H9 (cell line): ENCODE measurements around the gene SLC17A7. TPM values are rescaled to one million over a fixed set of nuclear protein-coding genes. Genes with fewer than 3 reads are reported as not detected.
A peak's percentile ranks its signal among the peaks of the same experiment; 100 is the strongest.

ENCODE experiments used
- DNase-seq: peaks from one replicate; pipeline ENCODE4 v3.0.0-alpha.2; 2017
- H2AFZ ChIP-seq: one replicate; pipeline ENCODE4 v1.6.1; 2013; ENCODE audit warnings: mild to moderate bottlenecking, low read length, control low read depth, moderate library complexity
- H2AK5ac ChIP-seq: 2 replicates; pipeline ENCODE4 v1.6.1; 2013; ENCODE audit warnings: low read length, control low read depth, mixed read lengths; ENCODE audit not compliant: insufficient read length
- H2BK120ac ChIP-seq: one replicate; pipeline ENCODE4 v1.6.1; 2013; ENCODE audit warnings: low read depth, mild to moderate bottlenecking, low read length, control low read depth, inconsistent platforms; ENCODE audit not compliant: poor library complexity, severe bottlenecking
- H2BK12ac ChIP-seq: 2 replicates; pipeline ENCODE4 v1.6.1; 2013; ENCODE audit warnings: low read length, control low read depth, mixed read lengths, low read depth; ENCODE audit not compliant: insufficient read length
- H2BK15ac ChIP-seq: 2 replicates; pipeline ENCODE4 v1.6.1; 2013; ENCODE audit warnings: low read depth, low read length, control low read depth
- H2BK20ac ChIP-seq: one replicate; pipeline ENCODE4 v1.6.1; 2013; ENCODE audit warnings: low read depth, mild to moderate bottlenecking, low read length, control low read depth, inconsistent platforms; ENCODE audit not compliant: poor library complexity, severe bottlenecking
- H2BK5ac ChIP-seq: 2 replicates; pipeline ENCODE4 v1.6.1; 2013; ENCODE audit warnings: low read length, control low read depth, mixed read lengths; ENCODE audit not compliant: insufficient read length
- H3K14ac ChIP-seq: 2 replicates; pipeline ENCODE4 v1.6.1; 2013; ENCODE audit warnings: low read length, control low read depth; ENCODE audit not compliant: insufficient read depth
- H3K18ac ChIP-seq: 2 replicates; pipeline ENCODE4 v1.6.1; 2013; ENCODE audit warnings: low read depth, mild to moderate bottlenecking, mixed read lengths, low read length, control low read depth; ENCODE audit not compliant: insufficient read length
- H3K23ac ChIP-seq: 2 replicates; pipeline ENCODE4 v1.6.1; 2013; ENCODE audit warnings: low read length, control low read depth, mixed read lengths, low read depth; ENCODE audit not compliant: insufficient read length
- H3K23me2 ChIP-seq: 2 replicates; pipeline ENCODE4 v1.6.1; 2013; ENCODE audit warnings: low read depth, mild to moderate bottlenecking, mixed read lengths, low read length, control low read depth; ENCODE audit not compliant: insufficient read length, poor library complexity, severe bottlenecking
- H3K27ac ChIP-seq: 2 replicates; pipeline ENCODE4 v1.5.1; 2013; ENCODE audit warnings: low read length, control low read depth, mixed read lengths, low read depth; ENCODE audit not compliant: insufficient read length
- H3K27me3 ChIP-seq: 2 replicates; pipeline ENCODE4 v1.6.1; 2013; ENCODE audit warnings: low read length, control low read depth, inconsistent platforms; ENCODE audit not compliant: insufficient read depth
- H3K4ac ChIP-seq: 2 replicates; pipeline ENCODE4 v1.6.1; 2013; ENCODE audit warnings: low read depth, mild to moderate bottlenecking, control low read depth, inconsistent platforms, low read length, moderate library complexity
- H3K4me1 ChIP-seq: 2 replicates; pipeline ENCODE4 v1.6.1; 2013; ENCODE audit warnings: low read length, control low read depth, inconsistent platforms; ENCODE audit not compliant: insufficient read depth
- H3K4me2 ChIP-seq: 2 replicates; pipeline ENCODE4 v1.6.1; 2013; ENCODE audit warnings: low read length, control low read depth, mixed read lengths; ENCODE audit not compliant: insufficient read length, insufficient read depth
- H3K56ac ChIP-seq: 2 replicates; pipeline ENCODE4 v1.6.1; 2013; ENCODE audit warnings: low read depth, mild to moderate bottlenecking, mixed read lengths, low read length, control low read depth; ENCODE audit not compliant: insufficient read length
- H3K79me1 ChIP-seq: 2 replicates; pipeline ENCODE4 v1.6.1; 2013; ENCODE audit warnings: low read depth, mild to moderate bottlenecking, moderate library complexity, low read length, control low read depth, inconsistent platforms; ENCODE audit not compliant: insufficient read depth, poor library complexity, severe bottlenecking
- H3K79me2 ChIP-seq: 2 replicates; pipeline ENCODE4 v1.6.1; 2013; ENCODE audit warnings: low read length, control low read depth, inconsistent platforms; ENCODE audit not compliant: insufficient read depth
- H3K9ac ChIP-seq: 2 replicates; pipeline ENCODE4 v1.6.1; 2013; ENCODE audit warnings: low read length, control low read depth, mixed read lengths; ENCODE audit not compliant: insufficient read length; ENCODE audit errors: extremely low read depth
- H3K9me3 ChIP-seq: one replicate; pipeline ENCODE4 v1.6.1; 2013; ENCODE audit warnings: low read depth, low read length, inconsistent platforms; ENCODE audit not compliant: control insufficient read depth
- H3T11ph ChIP-seq: one replicate; pipeline ENCODE4 v1.6.1; 2013; ENCODE audit warnings: mild to moderate bottlenecking, low read length, control low read depth, inconsistent platforms
- H4K20me1 ChIP-seq: one replicate; pipeline ENCODE4 v1.6.1; 2013; ENCODE audit not compliant: control insufficient read depth, insufficient read length, insufficient read depth
- H4K5ac ChIP-seq: 2 replicates; pipeline ENCODE4 v1.6.1; 2013; ENCODE audit warnings: low read depth, mild to moderate bottlenecking, mixed read lengths, low read length, control low read depth; ENCODE audit not compliant: insufficient read length
- H4K8ac ChIP-seq: replicated peaks from 2 replicates; pipeline ENCODE4 v1.6.1; 2013; ENCODE audit warnings: low read length, control low read depth, mixed read lengths, low read depth; ENCODE audit not compliant: insufficient read length
- H4K91ac ChIP-seq: 2 replicates; pipeline ENCODE4 v1.6.1; 2013; ENCODE audit warnings: low read depth, mild to moderate bottlenecking, moderate library complexity, mixed read lengths, low read length, control low read depth; ENCODE audit not compliant: insufficient read length
- H3K27ac Mint-ChIP-seq, 3 experiments: 2 replicates in 2 of 3; 3 replicates in 1 of 3; pipeline ENCODE4 v1.8.0; 2020 to 2021; ENCODE audit warnings: mixed read lengths in 3 of 3, mild to moderate bottlenecking in 1 of 3, moderate library complexity in 1 of 3
- H3K27me3 Mint-ChIP-seq: 2 replicates; pipeline ENCODE4 v1.8.0; 2021; ENCODE audit warnings: low read depth, mild to moderate bottlenecking, moderate library complexity, mixed read lengths
- H3K36me3 Mint-ChIP-seq, 3 experiments: 2 replicates in 2 of 3; 3 replicates in 1 of 3; pipeline ENCODE4 v1.8.0; 2020 to 2021; ENCODE audit warnings: low read depth in 3 of 3, mixed read lengths in 3 of 3; ENCODE audit not compliant: insufficient read depth in 1 of 3
- H3K4me1 Mint-ChIP-seq, 2 experiments: 2 replicates each; pipeline ENCODE4 v1.8.0; 2020; ENCODE audit warnings: mixed read lengths in 2 of 2
- H3K4me3 Mint-ChIP-seq, 2 experiments: 2 replicates in 1 of 2; 3 replicates in 1 of 2; pipeline ENCODE4 v1.8.0; 2020 to 2021; ENCODE audit warnings: mild to moderate bottlenecking in 2 of 2, mixed read lengths in 2 of 2, moderate library complexity in 1 of 2
- H3K9me3 Mint-ChIP-seq, 2 experiments: 2 replicates in 1 of 2; 3 replicates in 1 of 2; pipeline ENCODE4 v1.8.0; 2020; ENCODE audit warnings: mild to moderate bottlenecking in 2 of 2, mixed read lengths in 2 of 2, moderate library complexity in 1 of 2
- WGBS: extraction: QIAGEN DNeasy Blood & Tissue Kit; methylation state at CpG from one replicate; pipeline ENCODE4 v1.1.7; 2013; ENCODE audit warnings: missing lambda C conversion rate, low lambda C conversion rate, mixed read lengths; ENCODE audit not compliant: insufficient read length; ENCODE audit errors: extremely low coverage; 5-methylcytosine and 5-hydroxymethylcytosine counted together
- total RNA-seq: library from RNA; stranded (reverse); gene quantifications from 2 replicates; pipeline ENCODE4 v1.2.1, GENCODE V29; 2021
- TF ChIP-seq, protein P1 (sequence below): fragments of 200-600 bp; sonication (generic); conservative IDR thresholded peaks from 3 replicates; pipeline ENCODE4 v1.8.0; 2021; ENCODE audit warnings: antibody characterized with exemption, mild to moderate bottlenecking

The SLC17A7 gene
- total RNA-seq, 1 experiment from 2014 or later = 1.3 TPM

DNA sequence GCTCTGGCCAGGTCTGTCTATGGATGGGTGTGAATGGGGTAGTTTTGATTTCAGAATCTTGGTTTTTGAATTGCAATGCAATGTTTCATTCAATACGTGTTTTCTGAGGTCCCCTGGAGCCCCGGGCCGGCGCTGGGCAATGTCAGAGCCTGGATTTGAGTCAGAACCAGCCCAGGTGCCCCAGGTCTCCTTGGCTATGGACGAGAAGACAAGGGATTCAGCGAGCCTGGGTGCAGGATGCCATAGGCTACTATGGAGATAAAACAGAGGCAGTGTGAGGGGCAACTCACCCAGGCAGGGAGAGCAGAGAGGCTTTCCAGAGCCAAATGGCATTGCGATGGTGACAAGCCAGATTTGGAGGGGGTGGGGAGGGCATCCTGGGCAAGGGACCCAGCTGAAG is 44.9 kb upstream of the SLC17A7 start:
- no peak overlapping the region for H4K5ac ChIP-seq
- peak; percentile 21 for DNase-seq
- H3K9me3 Mint-ChIP-seq = peaks cover 12 to 14% of the 10 kb centered on the region in 2 experiments; a peak in 4 of 5 replicates
- H2AFZ ChIP-seq = no peak overlapping the region
- no peak overlapping the region for H3K14ac ChIP-seq
- peaks cover 18% of the 10 kb centered on the region for H3K79me2 ChIP-seq
- H2BK5ac ChIP-seq = no peak overlapping the region
- no peak overlapping the region for H4K91ac ChIP-seq
- no peak overlapping the region for H2BK120ac ChIP-seq
- no peak overlapping the region for H2BK20ac ChIP-seq
- H3K36me3 Mint-ChIP-seq = peaks cover 38% of the 10 kb centered on the region in 3 experiments
- WGBS = no CpG with 5 or more reads among the region's 7 CpGs
- no peak overlapping the region for H2BK12ac ChIP-seq
- no peak overlapping the region for H3K4me2 ChIP-seq
- H3K27ac ChIP-seq = no peak overlapping the region
- TF ChIP-seq, protein P1, sequence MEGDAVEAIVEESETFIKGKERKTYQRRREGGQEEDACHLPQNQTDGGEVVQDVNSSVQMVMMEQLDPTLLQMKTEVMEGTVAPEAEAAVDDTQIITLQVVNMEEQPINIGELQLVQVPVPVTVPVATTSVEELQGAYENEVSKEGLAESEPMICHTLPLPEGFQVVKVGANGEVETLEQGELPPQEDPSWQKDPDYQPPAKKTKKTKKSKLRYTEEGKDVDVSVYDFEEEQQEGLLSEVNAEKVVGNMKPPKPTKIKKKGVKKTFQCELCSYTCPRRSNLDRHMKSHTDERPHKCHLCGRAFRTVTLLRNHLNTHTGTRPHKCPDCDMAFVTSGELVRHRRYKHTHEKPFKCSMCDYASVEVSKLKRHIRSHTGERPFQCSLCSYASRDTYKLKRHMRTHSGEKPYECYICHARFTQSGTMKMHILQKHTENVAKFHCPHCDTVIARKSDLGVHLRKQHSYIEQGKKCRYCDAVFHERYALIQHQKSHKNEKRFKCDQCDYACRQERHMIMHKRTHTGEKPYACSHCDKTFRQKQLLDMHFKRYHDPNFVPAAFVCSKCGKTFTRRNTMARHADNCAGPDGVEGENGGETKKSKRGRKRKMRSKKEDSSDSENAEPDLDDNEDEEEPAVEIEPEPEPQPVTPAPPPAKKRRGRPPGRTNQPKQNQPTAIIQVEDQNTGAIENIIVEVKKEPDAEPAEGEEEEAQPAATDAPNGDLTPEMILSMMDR = no peak
- peak overlapping the region; percentile 51 to 61 (median 59); a peak in 4 of 7 replicates for H3K27ac Mint-ChIP-seq
- H3K4ac ChIP-seq = no peak overlapping the region
- H3K9ac ChIP-seq = no peak overlapping the region
- no peaks in the 10 kb centered on the region for H3K9me3 ChIP-seq
- no peaks in the 10 kb centered on the region for H3K79me1 ChIP-seq
- H3K56ac ChIP-seq = no peak overlapping the region
- peaks cover 13 to 20% of the 10 kb centered on the region in 2 experiments for H3K4me1 Mint-ChIP-seq
- no peak overlapping the region for H3K18ac ChIP-seq
- H3K4me1 ChIP-seq = no peaks in the 10 kb centered on the region
- no peak overlapping the region for H3K23ac ChIP-seq
- H3K23me2 ChIP-seq = peaks cover 13% of the 10 kb centered on the region
- H3K27me3 ChIP-seq = no peaks in the 10 kb centered on the region
- H4K8ac ChIP-seq = no peak overlapping the region
- no peak overlapping the region for H3K4me3 Mint-ChIP-seq
- H2BK15ac ChIP-seq = no peak overlapping the region
- peaks cover 11% of the 10 kb centered on the region; the same call in 1 of the 2 replicates for H3K27me3 Mint-ChIP-seq
- H3T11ph ChIP-seq = no peak overlapping the region
- no peak overlapping the region for H2AK5ac ChIP-seq
- H4K20me1 ChIP-seq = no peaks in the 10 kb centered on the region
